Thymus (tissue), 11 donors: ENCODE data around the gene C22orf39. TPM values are rescaled to one million over a fixed set of nuclear protein-coding genes. Genes with fewer than 3 reads are reported as not detected.

Experiments used
- DNase-seq, 9 donors: peaks; one replicate each; pipeline ENCODE4 v3.0.0-alpha.2; 2013; ENCODE audit warnings: low spot score in 9 of 9, low read depth in 6 of 9, missing footprints in 1 of 9
- H3K27ac ChIP-seq, 2 donors: one replicate each; pipeline ENCODE4 v1.5.1; 2013; ENCODE audit warnings: control low read depth in 1 of 2, low read depth in 1 of 2, low read length in 1 of 2, mild to moderate bottlenecking in 1 of 2, moderate library complexity in 1 of 2
- H3K27me3 ChIP-seq, 2 donors: one replicate each; pipeline ENCODE4 v1.5.1; 2013; ENCODE audit warnings: low read length in 1 of 2; ENCODE audit not compliant: control insufficient read depth in 2 of 2, insufficient read depth in 1 of 2
- H3K36me3 ChIP-seq, 2 donors: one replicate each; pipeline ENCODE4 v1.5.1; 2013; ENCODE audit warnings: low read length in 1 of 2, mild to moderate bottlenecking in 1 of 2, moderate library complexity in 1 of 2; ENCODE audit not compliant: control insufficient read depth in 2 of 2, insufficient read depth in 2 of 2
- H3K4me1 ChIP-seq, 2 donors: one replicate each; pipeline ENCODE4 v1.5.1; 2013; ENCODE audit warnings: low read length in 2 of 2; ENCODE audit not compliant: control insufficient read depth in 2 of 2, insufficient read depth in 2 of 2
- H3K4me3 ChIP-seq, 2 donors: one replicate each; pipeline ENCODE4 v1.5.1; 2013; ENCODE audit warnings: low read length in 2 of 2, control low read depth in 1 of 2, mild to moderate bottlenecking in 1 of 2
- H3K9me3 ChIP-seq, 2 donors: one replicate each; pipeline ENCODE4 v1.5.1; 2013; ENCODE audit warnings: low read length in 1 of 2, mild to moderate bottlenecking in 1 of 2; ENCODE audit not compliant: control insufficient read depth in 2 of 2, insufficient read depth in 1 of 2
- WGBS: extraction: QIAGEN DNeasy Blood & Tissue Kit; methylation state at CpG from one replicate; pipeline ENCODE4 v1.1.7; 2013; 5-methylcytosine and 5-hydroxymethylcytosine counted together
- polyA plus RNA-seq: library from polyadenylated mRNA; stranded (reverse); fragments of 200-250 nt; gene quantifications from one replicate; pipeline ENCODE4 v1.2.3, GENCODE V29; 2013
- total RNA-seq: library from RNA; stranded (reverse); fragments of 120-200 nt; gene quantifications from one replicate; pipeline ENCODE4 v1.2.4, GENCODE V29; 2013
- donor health status: healthy.

The C22orf39 gene
- total and polyA plus RNA-seq, 2 donors: 34.5 to 43.4 TPM

DNA sequence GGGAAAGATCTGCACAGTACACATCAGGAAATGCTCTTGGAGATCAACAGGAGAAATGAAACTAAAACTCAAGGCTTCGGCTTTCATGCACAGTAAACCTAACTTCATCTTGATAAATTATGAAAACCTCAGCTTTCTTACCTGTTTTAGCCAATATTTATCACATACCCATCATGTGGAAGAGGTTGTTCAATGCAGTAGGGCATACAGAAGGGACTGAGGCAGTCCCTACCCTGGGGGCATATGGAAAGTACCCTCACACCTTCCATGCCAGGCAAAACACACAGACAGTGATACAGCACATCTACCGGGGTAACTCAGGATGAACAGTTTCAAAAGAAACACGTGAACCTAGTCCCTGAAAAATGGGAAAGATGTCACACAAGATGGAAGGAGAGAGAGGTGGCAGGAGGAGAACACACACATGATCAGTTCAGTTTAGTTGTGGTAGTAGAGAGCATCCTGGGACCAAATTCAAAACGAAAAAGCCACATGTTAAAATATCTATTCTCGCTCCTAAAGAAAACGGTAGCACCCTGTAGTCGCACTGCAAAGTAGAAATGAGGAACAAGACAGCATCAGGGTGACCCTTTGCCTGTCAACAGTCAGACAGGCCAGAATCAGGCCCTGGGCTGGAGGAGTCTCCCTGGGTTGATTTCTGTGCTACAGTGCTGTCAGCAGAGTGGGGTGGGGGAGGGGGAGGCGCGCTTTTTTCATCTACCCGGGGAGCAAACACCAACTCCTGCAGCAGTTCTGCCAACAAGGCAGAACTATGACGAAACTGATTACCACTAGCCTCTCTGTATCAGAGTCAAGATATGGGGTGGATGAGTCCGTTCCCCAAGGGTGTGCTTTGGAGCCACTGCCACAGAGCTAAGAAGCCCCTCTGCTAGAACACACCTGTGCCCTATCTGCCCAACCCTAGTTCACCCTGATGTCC is 17.3 kb downstream of the C22orf39 start:
- no peaks in the 10 kb centered on the region for H3K27me3 ChIP-seq
- peak overlapping the region; percentile 91 to 96 for H3K27ac ChIP-seq
- H3K4me3 ChIP-seq: peak overlapping the region; percentile 91 to 93
- 3% methylated on average over 12 of the region's 12 CpGs for WGBS
- peak in 7 of 9 donors; percentile 58 to 84 (median 76) for DNase-seq
- no peaks in the 10 kb centered on the region for H3K9me3 ChIP-seq
- peaks cover 20 to 44% of the 10 kb centered on the region in 2 donors for H3K4me1 ChIP-seq
- H3K36me3 ChIP-seq: peaks cover 6 to 20% of the 10 kb centered on the region in 2 donors

DNA sequence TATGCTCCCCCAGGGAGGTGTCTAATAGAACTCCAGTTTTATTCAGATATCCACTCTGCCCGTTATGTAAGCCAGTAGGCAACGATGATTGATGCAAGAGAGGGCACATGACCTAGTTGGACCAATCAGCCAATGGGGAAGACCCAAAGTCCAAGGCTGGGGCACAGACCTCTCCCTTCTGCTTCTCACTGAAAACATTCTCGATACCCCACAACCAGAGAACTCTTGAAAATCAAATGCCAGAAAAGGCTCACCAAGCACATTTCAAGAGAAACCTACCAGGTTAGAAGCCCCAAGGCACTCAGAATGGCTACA is 23.4 kb downstream of the C22orf39 start:
- DNase-seq: no peak
- H3K4me1 ChIP-seq: peaks cover 45 to 75% of the 10 kb centered on the region in 2 donors
- H3K4me3 ChIP-seq: no peak overlapping the region
- H3K36me3 ChIP-seq: peaks cover 15 to 29% of the 10 kb centered on the region in 2 donors
- 94% methylated on average over 3 of the region's 3 CpGs for WGBS
- H3K27ac ChIP-seq: no peak overlapping the region
- H3K27me3 ChIP-seq: no peaks in the 10 kb centered on the region
- no peaks in the 10 kb centered on the region for H3K9me3 ChIP-seq

GRCh38 chr22:19422440-19423301 is 24.8 kb downstream of the C22orf39 start:
- H3K36me3 ChIP-seq: peaks cover 15 to 21% of the 10 kb centered on the region in 2 donors
- peaks cover 41 to 71% of the 10 kb centered on the region in 2 donors for H3K4me1 ChIP-seq
- peak in 1 of 9 donors; percentile 47 for DNase-seq
- no peak overlapping the region for H3K4me3 ChIP-seq
- no peaks in the 10 kb centered on the region for H3K9me3 ChIP-seq
- H3K27ac ChIP-seq: peak overlapping the region; percentile 27 to 81
- 83% methylated on average over 11 of the region's 11 CpGs for WGBS
- H3K27me3 ChIP-seq: no peaks in the 10 kb centered on the region

GRCh38 chr22:19420321-19420720 is 27.2 kb downstream of the C22orf39 start:
- H3K9me3 ChIP-seq: no peaks in the 10 kb centered on the region
- peak overlapping the region; percentile 91 to 93 for H3K27ac ChIP-seq
- peaks cover 41 to 60% of the 10 kb centered on the region in 2 donors for H3K4me1 ChIP-seq
- WGBS: 88% methylated on average over 6 of the region's 6 CpGs
- no peak for DNase-seq
- H3K36me3 ChIP-seq: peaks cover 14 to 15% of the 10 kb centered on the region in 2 donors
- no peaks in the 10 kb centered on the region for H3K27me3 ChIP-seq
- no peak overlapping the region for H3K4me3 ChIP-seq

DNA sequence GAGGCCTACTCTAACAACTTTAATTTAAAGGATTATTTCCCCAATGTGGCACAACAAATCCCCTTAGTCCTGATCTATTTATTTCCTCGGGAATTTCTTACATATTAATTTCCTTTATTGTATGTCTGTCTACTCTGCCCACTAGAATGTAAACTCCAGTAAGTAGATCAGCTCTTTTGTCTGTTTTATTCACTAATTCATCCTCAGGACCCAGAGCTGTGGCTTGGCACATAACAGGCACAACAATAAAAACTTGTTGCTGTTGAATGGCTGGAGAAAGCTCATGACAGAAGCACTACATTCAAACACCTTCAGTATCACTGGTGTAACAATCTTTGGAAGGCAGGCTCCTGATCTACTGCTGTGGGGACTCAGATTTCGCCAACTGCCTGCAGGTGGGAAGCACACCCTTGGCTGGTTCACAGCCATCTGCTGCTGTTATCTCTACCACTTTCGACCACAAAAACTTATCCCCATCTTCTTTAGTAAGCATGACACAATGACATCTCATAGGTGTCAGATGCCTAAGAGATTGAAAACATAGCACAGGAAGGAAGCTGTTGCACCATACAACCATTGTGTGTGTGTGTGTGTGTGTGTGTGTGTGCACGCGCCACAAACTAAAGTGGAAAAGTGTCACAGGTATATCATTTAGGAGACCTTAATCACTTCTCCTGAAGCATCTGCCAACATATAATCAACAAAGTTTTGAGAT is 27.9 kb downstream of the C22orf39 start:
- 17% methylated on average over 5 of the region's 5 CpGs for WGBS
- Histone ChIP-seq H3K4me3 (no peak overlapping the region), H3K9me3 (no peaks in the 10 kb centered on the region), H3K27ac (peak overlapping the region; percentile 91 to 93), H3K4me1 (peaks cover 41 to 58% of the 10 kb centered on the region in 2 donors), H3K27me3 (no peaks in the 10 kb centered on the region), H3K36me3 (peaks cover 8 to 9% of the 10 kb centered on the region in 2 donors)
- peak; percentile 52 to 90 (median 75) for DNase-seq

DNA sequence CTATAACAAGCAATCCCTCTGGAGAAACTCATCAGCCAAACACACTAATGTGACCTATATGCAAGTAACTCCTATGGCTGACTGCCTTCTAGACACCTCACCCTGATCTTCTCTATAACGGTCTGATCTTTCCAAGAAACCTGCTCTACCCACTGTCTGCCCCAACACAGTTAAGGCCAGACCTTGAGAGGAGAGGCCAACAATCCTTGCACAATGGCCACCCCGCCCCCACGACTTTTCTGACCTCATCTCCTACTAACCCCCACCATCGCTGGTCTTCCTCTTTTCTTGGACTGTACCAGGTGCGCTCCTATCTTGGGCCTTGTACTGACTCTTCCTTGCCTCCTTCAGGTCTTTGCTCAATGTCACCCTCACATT is 28.4 kb downstream of the C22orf39 start:
- 33% methylated on average over 5 of the region's 5 CpGs for WGBS
- H3K4me3 ChIP-seq: no peak overlapping the region
- DNase-seq: peak in 5 of 9 donors; percentile 23 to 53 (median 29)
- H3K27ac ChIP-seq: peak overlapping the region; percentile 91 to 93
- H3K9me3 ChIP-seq: no peaks in the 10 kb centered on the region
- no peaks in the 10 kb centered on the region for H3K27me3 ChIP-seq
- peaks cover 5% of the 10 kb centered on the region in 2 donors for H3K36me3 ChIP-seq
- H3K4me1 ChIP-seq: peaks cover 36 to 56% of the 10 kb centered on the region in 2 donors

DNA sequence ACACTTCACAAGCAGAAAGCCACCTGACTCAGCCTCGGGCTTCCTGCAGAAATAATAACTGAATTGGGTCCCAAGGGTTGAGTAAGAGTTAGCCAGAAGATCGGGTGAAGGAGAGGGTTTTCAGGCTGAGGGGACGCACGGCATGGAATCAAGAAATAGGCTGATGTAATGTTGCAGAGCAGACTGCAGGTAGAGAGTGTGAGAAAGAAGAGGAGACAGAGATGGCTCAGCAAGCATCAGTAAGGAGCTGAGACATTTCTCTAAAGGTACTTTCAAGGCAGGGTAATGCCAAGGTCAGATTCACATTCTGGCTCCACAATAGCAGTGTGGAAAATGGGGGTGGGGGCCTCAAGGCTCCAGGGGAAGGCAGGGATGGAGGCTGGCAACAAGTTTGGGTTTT is 34.6 kb downstream of the C22orf39 start:
- no peak for DNase-seq
- no peaks in the 10 kb centered on the region for H3K27me3 ChIP-seq
- WGBS: 97% methylated on average over 4 of the region's 4 CpGs
- H3K4me1 ChIP-seq: peaks cover 0 to 18% of the 10 kb centered on the region in 2 donors
- no peaks in the 10 kb centered on the region for H3K9me3 ChIP-seq
- no peak overlapping the region for H3K4me3 ChIP-seq
- no peak overlapping the region for H3K27ac ChIP-seq
- H3K36me3 ChIP-seq: peaks cover 17 to 39% of the 10 kb centered on the region in 2 donors

GRCh38 chr22:19412478-19412877 is 35.0 kb downstream of the C22orf39 start:
- H3K4me3 ChIP-seq: no peak overlapping the region
- H3K9me3 ChIP-seq: no peaks in the 10 kb centered on the region
- H3K4me1 ChIP-seq: peaks cover 0 to 18% of the 10 kb centered on the region in 2 donors
- WGBS: 96% methylated on average over 4 of the region's 4 CpGs
- H3K27ac ChIP-seq: no peak overlapping the region
- no peak for DNase-seq
- no peaks in the 10 kb centered on the region for H3K27me3 ChIP-seq
- H3K36me3 ChIP-seq: peaks cover 21 to 43% of the 10 kb centered on the region in 2 donors
